Stimulated activated CD4-positive, alpha-beta T cell treated with anti-CD3 and anti-CD28 coated beads, TNF-alpha, amount 100 ng/mL, for 48 hours (primary cell): ENCODE results near the gene CILP.

Experiments used
- DNase-seq, 3 donors: peaks; one replicate each; pipeline ENCODE4 v3.0.0-alpha.2; 2020; ENCODE audit warnings: low read depth in 3 of 3

Gene CILP

DNA sequence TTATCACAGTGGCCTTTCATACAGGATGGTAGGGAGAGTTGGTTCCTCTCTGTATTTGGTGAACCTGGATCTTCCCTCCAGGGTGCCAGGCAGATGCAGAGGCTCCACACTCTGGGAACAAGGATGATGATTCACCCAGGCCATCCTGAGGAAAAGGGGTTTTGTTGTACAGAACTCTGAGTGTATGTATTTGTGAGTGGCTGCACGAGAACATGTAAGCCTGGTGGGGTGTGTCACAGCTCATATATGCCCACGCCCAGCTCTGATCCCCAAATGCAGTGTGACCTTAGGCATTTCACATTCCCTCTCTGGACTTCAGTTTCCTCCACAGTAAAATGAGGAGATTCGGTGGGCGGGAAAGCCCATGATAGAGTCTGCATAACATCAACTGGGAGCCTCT lies 11.6 kb upstream of the CILP start:
- no peak for DNase-seq

DNA sequence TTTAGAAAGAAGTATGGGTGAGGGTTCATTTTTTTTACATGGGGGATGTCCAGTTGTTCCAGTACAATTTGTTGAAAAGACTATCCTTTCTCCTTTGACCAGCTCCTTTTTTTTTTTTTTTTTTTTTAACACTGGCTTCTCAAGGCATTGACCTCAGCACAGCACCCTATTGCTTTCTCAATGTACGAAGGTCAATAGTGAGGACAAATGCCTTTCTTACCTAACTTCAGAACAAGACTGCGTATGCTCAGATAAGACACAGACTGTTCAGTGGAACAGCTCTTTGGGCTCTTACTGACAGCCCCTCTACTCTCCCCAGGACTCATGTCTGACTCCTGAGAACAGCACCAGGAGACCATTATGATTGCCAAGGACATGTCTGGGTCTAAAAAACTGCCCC lies 10.4 kb upstream of the CILP start:
- DNase-seq, result no peak

DNA sequence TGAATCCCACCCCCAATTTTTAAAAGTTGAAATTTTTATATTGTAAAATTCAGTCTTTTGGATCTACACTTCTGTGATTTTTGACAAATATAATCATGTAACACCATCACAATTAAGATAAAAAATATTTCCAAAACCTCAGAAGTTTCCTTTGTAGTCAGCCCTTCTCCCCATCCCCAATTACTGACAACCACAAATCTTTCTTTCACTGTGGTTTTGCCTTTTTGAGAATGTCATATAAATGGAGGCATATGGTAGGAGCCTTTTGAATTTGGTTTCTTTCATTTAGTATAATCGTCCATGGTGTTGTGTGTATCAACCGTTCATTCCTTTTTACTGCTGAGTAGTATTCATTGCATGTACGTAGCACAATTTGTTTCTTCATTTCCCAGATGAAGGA lies 7.9 kb upstream of the CILP start:
- no peak for DNase-seq

DNA sequence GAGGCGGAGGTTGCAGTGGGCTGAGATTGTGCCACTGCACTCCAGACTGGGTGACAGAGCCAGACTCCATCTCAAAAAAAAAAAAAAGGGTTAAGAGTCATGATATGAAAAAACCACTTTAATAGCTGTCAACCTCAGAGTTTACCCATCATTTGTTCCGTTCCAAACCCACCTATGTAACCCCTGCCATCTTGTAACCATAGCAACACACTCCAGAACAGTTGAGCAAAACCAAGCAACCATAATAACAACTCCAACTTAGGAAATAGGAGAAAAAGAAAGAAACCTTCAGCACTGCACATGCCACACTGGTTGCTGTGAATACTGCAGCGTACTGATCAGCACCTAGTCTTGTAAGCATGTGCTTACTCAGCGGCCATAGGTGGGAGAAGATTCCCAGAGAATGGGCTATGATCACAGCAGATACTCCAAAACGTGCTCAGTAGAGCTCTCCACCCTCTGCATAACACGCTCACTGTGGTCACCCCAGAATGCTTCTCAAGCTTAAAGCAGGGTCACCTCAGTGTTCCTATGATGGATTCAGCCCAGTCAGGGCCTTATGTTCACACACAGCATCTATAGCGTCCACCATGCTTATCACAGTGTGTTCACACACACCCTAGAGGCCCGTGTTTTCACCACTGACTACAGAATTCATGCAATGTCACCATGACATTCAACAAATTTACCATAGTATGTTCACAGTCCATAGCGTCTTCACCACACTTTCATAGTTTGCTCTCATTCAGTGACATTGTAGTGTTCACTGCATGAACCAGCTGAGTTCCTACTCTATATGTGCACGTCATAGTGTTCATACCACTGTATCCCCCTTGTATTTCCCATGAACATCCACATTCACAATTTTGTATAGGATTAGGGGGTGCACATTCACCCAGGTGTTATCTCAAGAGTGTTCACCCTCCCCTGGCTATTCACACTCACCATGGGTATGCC lies 6.5 kb upstream of the CILP start:
- no peak for DNase-seq

DNA sequence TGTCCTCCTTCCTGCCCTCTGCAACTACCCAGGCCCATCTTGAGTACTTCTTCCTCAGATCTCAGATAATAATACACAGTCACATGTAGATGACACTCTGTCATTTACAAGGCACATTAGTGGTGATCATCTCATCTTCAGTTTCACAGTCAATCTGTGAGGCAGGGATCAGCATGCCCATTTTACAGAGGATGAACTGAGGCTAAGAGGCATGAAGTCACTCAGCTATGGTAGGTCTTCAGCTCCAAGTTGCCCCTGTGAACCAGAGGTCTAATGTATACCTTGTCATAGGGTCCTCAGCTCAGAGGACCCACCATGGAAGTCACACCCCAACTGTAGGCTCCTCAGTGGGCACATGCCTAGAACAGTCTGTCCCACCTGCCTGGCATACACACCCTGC lies 4.2 kb upstream of the CILP start:
- DNase-seq, result no peak

DNA sequence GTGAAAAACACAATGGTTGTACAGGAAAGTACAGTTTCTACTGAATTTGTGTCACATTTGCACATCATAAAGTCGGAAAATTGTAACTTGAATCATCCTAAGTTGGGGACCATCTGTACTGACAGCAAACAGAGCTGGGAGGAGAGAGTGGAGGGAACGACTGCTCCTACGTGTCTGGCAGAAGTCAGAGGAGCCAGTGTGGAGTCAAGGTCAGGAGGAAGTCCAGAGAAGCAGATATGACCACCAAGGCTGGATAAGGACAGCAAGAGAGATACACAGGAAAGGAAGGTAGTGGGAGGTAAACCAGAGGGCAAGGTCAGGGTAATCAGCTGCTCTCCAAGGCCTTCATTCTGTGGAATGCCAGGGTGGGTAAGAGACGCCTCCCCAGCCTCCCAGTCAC lies 2.7 kb upstream of the CILP start:
- DNase-seq, result no peak

DNA sequence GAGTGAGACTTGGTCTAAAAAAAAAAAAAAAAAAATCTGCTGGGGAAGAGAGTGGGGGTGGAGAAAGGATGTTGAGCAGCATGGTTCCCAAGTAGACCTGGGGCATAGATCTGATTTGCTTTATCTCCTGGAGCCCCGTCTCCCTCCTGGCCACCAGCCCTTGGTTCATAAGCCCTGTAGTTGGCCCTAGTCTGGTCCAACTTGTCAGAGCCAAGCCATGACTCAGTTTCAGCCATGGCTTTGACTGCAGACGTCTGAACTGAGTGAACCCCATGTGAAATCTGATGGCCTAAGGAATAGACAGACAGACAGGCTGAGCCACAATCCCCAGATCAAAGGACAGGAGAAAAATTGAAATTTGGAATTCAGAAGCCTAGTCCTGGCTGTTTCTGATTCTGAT lies 2.0 kb upstream of the CILP start:
- DNase-seq, result no peak

DNA sequence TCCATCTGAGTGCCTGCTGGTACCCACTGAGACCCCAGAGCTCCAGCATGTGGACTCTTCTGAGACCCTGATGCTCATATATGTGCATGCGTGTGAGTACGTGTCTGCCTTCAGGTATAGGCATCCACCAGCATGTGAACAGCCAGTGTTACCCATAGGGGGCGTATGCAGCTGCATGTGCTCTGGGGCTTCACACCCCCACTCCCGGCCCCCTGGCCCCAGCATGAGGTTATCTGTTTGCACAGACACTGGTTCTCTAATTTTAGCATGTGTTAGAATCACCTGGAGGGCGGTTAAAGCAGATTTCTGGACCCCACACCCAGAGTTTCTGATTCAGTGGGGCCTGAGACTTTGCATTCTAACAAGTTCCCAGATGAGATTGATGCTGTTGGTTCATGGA lies 824 bp upstream of the CILP start:
- peak; percentile 18 to 45 (median 42) for DNase-seq

DNA sequence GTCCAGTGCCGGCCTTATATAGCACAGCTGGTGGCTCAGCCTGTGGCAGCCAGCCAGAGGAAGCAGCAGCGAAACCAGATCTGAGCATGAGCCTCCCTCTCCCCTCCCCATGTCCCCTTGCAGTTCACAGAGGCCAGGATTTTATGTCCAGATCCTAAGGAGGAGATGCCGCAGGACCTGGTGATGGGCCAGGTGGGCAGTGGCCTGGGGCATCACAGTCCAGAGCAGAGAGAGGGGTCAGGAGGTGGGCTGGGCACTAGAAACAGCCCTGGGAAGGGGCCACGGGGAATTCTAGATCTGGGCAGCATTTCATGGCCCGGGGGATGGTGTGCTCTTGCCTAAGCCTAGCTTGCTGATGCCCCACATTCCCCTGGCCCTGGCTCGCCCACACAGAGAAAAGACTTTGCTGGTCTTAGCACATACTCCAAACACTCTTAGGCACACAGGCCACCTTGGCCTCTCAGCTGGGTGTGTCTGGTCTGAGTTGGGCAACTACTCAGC lies 259 bp upstream of the CILP start:
- no peak for DNase-seq

DNA sequence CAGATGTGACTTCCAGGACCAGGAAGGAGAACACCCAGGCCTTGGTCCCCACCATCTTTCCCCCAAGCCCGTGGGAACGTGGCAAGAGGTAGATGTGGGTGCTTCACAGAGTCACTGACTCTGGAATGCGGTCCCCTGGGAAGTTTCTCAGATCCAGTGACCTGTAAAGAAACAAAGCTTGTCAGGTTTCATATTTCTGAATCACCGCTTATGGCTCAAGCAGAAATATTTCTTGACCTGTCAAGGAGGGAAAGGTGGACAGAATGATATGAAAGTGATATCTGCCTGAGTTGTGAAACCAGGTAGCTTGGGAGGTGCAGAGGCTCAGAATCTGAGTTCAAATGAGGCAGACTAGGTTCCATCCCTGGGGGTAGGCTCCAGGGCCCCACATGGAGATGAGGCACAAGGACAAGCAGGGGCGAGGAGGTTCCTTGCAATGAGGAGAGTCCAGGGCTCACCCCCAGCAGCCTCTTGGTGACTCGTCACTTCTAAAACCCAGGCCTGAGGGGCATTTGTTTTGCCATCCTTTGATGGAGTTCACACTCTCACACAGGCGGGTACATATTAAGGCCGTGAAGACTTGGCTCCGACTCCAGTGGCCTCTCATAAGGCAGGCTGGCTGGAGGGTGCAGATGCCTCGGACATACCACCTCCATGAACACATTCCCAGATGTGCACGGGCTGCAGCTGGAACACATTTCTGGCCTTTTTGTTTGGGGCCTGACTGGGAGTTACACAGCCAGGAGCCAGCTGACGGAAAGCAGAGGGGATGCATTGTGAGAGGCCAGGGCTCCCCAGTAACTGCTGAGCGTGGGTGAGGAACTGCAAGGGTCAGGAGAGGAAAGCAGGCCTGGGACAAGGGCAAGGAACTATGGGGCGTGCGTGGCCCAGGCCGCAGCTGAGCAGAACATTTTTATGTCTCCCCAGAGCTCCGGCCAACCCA lies 1.3 kb downstream of the CILP start:
- DNase-seq, result no peak

DNA sequence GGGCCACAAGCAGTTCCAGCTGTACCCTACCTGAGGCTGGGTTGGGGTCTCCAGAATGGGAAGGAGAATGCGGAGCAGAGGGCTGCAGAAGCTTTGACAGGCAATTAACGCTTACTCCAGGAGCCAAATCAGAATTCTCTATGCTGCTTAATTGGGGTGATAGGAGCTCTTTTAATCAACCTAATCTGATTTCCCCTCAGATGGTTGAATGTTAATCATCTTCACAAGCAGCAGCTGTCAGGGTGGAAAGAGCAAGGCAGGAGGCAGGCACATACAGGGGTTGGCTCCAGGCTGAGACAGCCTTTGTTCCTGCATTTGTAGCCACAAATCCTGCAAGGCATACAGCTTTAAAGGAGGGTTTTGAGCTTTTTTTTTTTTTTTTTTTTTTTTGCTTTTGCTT lies 2.6 kb downstream of the CILP start:
- no peak for DNase-seq

DNA sequence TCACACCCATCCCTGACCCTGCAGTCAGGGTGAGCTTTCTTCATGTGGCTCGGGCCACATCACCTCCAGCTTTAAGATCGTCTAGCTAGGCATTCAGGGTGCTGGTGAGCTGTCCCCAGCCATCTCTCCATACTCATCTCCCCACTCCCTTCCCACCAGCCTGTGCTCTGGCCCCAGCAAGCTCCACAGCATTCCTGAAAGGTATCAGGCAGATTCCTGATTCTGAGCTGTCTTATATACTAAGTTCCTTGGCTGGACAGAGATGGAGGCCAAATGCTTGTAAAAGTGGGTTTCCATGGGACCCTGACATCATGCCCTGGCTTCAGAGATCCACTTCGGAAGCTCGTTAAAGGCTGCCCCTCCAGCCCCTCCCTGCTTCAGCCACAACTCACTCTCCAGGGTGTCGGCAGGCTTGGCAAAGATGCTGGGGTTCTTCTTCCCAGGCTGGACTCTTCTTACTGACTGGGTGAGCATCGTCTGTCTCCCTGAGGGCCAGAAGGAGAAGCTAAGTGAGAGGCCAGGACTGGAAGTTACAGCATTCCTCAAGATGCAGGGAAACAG lies 3.9 kb downstream of the CILP start:
- DNase-seq, result no peak

DNA sequence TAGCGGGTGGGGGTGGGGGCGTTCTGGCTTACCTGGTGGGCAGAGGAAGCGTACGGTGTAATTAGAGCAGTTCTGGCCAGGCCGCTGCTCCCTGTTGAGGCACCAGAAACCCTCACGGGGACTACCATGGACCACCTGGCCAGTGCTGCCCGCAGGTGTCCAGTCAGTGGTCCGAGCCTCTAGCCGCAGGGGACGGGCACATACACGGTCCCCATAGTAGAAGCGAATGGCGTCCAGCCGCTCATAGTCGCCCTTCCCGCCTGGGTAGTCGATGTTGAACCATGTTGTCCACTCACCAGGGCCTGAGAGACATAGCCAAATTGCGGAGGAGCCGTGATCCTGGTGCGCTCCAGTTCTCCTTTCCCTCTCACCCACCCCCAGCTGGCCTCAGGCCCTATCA lies 4.5 kb downstream of the CILP start:
- DNase-seq, result no peak

DNA sequence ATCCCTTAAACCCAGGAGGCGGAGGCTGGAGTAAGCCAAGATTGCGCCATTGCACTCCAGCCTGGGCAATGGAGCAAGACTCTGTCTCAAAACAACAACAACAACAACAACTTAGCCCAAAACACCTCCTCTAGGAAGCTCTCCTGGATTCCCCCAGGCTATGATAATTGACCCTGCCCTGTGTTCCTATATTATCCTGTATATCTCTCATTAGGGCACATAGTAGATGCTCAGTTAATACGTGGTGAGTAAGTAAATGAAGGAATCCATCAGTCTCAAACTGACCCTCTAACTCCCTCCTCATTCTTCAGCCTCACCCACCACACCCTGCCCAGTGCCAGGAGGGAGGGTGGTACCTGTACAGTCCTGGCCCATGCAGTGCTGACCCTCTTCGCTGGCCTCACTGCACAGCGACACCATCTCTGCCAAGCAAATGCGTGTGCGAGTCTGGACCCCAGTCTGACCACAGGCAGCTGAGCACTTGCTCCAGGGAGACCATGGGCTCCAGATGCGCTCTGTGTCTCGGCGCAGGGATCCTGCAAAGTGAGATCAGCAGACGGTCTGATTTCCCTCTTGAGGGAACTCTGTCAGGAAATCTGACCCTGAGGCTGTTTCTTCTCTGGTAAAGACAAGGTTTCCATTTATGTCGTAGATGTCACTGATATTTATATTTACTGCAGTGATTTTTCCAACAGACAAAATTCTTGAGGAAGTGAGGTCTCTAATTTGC lies 6.2 kb downstream of the CILP start:
- DNase-seq, result no peak

DNA sequence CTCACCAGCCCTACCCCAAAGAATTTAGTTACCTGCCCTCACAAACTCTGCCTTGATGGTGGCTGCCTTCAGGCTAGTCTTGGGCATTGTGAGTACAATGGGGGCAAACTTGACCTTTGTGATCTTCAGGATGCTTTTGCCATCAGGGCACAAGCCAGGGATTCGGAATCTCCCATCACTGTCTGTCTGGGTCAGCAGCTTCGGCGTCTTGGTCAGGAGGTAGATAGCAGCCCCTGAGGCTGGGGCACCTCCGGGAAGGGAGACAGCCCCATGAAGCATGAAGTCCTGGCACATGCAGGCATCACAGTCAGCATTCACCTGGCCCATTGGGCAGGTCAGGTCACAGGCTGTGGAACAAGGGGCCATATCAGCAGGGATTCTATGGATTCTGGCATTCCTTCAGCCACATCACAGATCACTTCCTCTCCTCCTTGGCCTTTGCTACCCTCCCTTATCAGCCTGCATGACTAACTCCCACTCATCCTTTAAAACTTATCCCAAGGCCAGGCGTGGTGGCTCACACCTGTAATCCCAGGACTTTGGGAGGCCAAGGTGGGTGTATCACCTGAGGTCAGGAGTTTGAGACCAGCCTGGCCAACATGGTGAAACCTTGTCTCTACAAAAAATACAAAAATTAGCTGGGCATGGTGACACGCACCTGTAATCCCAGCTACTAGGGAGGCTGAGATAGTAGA lies 6.9 kb downstream of the CILP start:
- DNase-seq, result no peak

DNA sequence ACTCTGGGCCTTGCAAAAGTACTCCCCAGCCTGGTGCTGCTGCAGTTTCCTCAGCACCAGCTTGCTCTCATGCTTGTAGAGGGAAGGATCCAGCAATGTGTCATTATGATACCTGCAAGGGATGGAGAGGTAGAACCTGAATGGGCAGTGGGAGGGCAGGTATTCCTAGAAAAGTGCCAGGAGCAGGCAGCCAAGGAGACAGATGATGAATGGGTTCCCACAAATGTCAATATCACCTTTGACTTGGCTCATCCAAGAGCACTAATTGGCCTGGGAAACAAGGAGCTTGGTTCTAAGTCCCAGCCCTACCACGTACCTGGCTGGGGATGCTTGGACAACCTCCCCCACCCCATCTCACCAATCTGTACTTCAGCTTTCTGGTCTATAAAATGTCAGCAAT lies 9.4 kb downstream of the CILP start:
- DNase-seq, result no peak

DNA sequence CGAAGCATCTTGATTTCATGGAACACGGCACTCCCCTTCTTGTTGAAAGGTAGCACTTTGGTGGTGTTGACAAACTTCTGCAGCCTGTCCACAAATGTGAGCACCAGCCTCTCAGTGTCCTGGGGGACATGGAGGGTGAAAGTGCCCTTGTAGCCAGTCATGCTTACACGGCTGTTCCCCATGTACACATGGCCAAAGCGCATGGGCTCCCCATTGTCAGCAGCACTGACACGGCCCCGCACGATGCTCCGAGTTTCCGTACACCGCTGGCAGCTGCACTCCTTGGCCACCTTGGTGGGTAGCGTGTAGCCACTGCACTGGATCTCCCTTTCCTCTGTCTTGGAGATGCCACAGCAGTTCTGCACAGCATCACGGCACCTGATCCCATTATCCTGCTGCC lies 12.7 kb downstream of the CILP start:
- no peak for DNase-seq

DNA sequence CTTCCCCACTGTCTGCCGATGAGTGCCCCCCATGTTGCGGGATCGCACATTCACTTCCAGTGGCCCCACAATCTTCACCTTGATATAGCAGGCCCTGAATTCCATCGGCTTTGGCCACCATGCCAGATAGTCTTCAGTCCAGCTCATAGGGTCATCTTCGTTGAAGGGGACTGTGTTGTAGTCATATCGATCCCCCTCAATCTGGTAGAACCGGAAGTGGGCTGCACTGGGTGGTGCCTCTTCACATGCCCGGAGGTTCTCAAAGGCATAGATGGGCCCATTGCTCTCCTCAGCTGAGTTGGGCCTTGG lies 14.0 kb downstream of the CILP start:
- DNase-seq, result no peak

DNA sequence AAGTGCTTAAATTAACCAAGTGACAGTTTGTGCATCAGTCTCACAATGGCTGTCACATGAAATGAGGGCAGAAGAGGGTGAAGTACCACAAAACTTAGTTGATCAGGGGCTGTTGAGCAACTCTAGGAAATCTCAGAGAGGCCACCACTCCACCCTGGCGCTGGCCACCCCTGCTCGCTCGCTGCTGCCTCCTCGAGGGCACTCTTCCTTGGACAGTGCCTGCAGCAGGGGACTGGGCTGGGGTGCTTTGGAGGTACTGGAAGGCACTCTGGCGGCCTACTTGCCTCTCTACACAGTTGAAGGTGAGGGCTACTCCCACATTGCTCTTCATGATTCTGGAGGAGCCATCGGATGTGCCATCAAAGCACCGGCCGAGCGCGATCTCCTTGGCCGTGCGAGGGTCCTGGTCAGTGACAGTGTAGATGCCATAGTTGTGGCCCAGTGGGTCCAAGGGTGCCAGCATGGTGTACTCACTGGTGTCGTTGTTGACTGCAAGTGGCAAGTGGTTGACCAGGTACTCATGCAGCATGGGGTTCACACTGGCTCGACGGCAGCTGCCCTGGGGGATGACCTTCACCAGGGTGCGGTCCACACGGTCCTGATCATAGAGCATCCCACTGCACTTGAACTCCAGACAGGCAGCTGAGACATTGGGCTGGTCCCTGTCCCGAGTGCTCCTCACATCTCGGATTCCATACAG lies 14.5 kb downstream of the CILP start:
- DNase-seq, result no peak

DNA sequence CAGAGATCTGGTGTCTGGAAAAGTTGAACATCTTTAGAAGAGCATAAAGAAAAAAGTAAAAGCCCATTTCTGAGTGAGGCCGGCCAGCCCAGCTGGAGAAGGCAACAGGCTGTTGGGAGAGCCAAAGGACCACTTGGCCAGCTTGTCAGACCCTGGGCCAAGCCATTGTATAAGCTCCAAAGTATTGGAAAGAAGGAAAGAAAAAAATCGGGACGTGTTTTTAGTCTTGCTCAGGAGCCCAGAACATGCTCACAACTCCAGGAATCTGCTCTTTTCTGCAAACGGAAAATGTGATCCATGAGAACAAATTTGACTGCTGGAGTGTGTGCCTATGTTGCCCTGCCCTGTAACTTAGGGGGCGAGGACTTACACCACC lies 15.7 kb downstream of the CILP start:
- no peak for DNase-seq
